ENCODE measurements around the gene ASCC1.
"Not testable (repeated sequence)": the region's sequence is repeated elsewhere in the genome, so short reads cannot be mapped to it uniquely, and the experiment has no call there.

The ASCC1 gene, protein sequence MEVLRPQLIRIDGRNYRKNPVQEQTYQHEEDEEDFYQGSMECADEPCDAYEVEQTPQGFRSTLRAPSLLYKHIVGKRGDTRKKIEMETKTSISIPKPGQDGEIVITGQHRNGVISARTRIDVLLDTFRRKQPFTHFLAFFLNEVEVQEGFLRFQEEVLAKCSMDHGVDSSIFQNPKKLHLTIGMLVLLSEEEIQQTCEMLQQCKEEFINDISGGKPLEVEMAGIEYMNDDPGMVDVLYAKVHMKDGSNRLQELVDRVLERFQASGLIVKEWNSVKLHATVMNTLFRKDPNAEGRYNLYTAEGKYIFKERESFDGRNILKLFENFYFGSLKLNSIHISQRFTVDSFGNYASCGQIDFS

DNA sequence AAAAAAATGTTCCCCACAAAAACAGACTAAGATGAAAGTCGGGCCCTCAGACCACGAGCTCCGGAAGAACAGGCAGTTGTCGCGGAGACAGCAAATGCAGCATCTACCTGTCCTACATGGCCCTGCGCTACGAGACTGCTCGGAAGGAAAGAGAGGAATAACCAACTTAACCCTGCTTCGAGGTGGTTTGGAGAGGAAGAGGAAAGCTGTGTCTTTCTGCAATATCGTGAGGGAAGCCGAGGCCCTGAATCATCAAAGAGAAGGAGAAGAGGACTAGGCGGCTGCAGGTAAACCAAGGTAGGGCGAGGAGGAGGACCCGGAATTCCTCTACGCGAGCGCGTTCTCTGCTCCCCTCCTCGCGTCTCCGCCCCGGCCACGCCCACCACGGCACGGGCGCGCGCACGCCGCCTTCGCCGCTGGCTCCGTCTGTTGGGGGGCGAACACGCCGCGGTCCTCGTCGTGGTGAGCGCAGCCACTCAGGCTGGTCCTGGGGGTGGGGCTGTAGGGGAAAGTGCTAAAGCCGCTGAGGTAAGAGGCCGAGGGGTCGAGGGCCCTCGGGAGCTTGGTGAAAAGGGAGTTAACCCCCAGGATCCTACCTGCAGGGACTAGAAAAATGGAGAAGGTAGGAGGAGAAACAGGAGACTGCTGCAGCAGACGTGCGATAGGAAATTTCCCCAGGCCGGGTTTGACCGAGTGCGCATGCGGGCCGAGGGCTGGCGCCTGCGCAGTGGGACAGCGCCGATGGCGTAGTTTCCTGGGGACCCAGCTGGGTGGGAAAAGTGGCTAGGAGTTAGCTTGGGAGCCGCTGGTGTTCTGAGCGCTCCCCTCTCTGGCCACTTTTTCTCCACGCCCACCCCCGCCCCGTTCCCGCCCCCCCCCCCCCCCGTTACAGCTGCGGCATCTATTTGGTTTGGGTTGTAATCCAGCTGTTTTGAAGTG is at the start of gene ASCC1, which contains the start of gene ANAPC16:
Gene ASCC1 (minus strand): TSS at position 666 of the 939 bp plus-strand sequence. CDS start 2,978 bp downstream, outside the sequence.
Gene ANAPC16 (plus strand): TSS at position 402 of the 939 bp plus-strand sequence. CDS start 7,903 bp downstream, outside the sequence.
- DNase-seq = peak; percentile 97

GRCh38 chr10:72265508-72265907 is 49.4 kb upstream of the ASCC1 start:
- DNase-seq = no peak

GRCh38 chr10:72264536-72264935 is 48.5 kb upstream of the ASCC1 start:
- DNase-seq = no peak

GRCh38 chr10:72263613-72264241 is 47.7 kb upstream of the ASCC1 start:
- DNase-seq = no peak

GRCh38 chr10:72261784-72262404 is 45.8 kb upstream of the ASCC1 start:
- no peak for DNase-seq

- no peak for DNase-seq
Measured at GRCh38 chr10:72260976-72261783, 45.1 kb upstream of the ASCC1 start.

DNA sequence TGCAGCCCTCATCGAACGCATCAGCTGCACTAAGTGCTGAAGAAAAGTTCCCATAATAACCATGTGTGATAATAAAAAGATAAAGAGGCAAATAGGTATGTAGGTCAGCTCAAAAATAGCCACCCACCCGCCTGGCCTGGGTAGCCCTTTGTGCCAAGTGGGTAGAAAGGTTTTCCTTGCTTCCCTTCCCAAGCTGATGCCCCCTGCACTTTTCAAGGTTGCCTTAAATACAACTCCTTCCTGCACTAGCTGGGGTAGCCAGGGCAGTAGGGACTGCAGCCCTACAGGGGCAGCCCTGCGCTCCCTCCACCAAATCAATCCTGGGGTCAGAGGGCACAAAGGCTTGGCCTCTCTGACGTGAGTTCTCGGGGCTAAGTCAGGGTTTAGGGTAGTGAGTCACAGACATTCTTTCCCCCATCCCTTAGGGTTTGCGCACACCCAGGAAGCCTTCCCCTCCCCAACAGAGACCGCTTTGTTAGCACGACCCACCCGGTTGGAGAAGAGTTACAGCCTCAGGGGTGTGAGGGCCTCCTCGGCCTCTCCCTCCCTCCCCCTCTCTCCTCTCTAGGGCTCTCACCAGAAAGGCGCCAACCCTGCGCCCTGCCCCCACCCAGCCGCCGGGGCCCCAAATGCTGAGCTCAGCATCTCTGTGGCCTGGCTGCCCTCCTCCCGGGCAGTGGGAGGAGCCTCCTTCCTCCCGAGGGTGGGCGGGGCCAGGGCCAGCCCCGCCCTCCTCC is 44.3 kb upstream of the ASCC1 start:
- DNase-seq = peak; percentile 92

- DNase-seq = no peak
Measured at GRCh38 chr10:72259491-72260238, 43.6 kb upstream of the ASCC1 start.

DNA sequence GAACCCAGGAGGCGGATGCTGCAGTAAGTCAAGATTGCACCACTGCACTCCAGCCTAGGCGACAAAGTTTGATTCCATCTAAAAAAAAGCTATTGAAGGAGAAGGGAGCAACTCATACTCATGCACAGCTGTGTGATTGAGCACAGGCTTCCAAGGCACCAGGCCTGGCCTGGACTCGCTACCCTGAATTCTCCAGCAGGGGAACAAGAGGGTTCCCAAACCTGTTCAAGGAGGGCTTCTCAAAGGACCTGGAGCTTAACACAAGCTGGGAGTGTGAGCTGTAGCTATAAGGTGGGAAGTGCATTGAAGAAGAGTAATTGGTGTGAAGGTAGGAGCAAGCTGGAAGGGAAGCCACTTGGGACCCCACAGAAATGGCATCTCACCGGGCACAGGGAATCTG is 42.5 kb upstream of the ASCC1 start:
- no peak for DNase-seq

DNA sequence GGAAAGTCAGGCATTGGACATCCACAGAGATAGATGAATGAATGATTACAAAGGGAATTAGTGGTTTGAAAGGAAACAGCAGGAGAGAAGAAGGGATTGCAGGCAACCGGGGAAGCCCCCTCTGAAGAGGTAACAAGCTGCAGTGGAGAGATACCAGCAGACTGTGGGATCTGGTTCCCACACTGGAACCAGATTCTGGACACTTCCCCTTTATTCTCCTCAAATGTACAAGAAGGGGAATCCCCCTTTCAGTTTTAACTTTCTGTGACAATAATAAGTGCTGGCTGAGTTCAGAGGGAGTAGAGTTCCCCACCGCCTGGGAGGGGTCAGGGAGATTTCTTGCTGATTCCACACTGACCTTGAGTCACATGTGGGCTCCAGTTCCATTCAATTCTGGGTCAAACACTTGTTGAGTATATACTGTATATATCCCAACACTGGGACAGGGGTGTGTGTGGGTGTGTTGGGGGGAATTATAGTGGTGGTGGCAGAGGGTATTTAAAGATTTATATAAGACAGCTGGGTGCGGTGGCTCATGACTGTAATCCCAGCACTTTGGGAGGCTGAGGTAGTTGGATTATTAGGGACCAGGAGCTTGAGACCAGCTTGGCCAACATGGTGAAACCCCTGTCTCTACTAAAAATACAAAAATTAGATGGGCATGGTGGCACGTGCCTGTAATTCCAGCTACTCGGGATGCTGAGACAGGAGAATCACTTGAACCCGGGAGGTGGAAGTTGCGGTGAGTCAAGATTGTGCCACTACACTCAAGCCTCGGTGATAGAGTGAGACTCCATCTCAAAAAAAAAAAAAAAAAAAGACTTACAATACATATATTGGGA is 41.2 kb upstream of the ASCC1 start:
- no peak for DNase-seq

- DNase-seq = no peak
Measured at GRCh38 chr10:72255977-72256729, 40.1 kb upstream of the ASCC1 start.

DNA sequence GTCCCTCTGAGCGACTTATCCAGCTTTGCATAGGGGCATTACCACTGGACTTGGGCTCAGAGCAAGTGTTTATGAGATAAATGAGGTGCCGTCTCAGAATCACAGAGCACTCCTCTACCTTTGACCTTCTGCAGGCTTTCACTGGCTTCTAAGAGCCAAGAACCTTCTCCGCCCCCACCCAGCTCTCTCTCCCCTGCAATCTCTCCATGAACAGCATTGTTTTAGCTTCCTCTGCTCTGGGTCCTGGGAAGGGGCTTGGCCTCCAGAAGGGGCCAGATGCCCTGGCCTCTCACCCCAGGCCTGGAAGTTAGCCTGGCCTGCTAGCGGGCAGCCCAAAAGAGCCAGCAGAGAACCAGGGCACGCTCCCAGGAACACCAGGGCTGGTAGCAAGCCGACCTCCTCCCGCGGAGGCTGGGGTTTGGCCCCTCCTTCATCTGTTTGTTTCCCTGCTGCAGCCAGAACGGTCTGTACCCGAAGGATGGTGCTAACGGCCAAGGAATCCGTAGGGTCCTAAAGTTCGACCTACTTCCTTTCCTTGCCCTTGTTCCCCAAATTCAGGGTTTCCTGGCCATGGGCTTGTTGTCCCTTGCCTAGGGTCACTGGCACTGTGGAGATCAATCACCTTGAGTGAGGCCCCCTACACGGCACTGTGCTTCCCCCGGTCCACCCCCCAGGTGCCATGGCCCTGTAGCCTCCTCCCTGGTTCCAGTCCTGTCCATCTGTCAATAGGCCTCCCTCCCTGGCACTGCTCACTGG is 38.9 kb upstream of the ASCC1 start:
- DNase-seq = peak; percentile 86

- DNase-seq = no peak
Measured at GRCh38 chr10:72253578-72253977, 37.5 kb upstream of the ASCC1 start.

DNA sequence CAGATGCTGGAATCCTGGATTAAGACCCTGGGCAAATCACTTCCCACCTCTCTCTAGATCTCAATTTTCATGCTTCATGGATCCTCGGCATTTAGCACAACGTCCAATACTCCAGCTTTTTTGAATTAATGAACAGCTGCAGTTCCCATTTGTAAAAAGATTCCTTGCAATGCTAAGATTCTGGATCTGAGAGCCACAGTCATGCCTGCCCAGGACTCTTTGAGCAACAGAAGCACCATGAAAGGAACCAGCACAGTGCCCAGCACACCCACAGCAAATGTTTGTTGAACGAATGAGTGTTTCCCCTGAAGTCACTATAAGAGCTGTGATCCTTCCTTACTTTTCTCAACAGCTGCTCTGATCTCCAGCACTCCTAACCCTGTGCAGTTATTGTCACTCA is 36.9 kb upstream of the ASCC1 start:
- DNase-seq = no peak

GRCh38 chr10:72251635-72252034 is 35.6 kb upstream of the ASCC1 start:
- DNase-seq = no peak

DNA sequence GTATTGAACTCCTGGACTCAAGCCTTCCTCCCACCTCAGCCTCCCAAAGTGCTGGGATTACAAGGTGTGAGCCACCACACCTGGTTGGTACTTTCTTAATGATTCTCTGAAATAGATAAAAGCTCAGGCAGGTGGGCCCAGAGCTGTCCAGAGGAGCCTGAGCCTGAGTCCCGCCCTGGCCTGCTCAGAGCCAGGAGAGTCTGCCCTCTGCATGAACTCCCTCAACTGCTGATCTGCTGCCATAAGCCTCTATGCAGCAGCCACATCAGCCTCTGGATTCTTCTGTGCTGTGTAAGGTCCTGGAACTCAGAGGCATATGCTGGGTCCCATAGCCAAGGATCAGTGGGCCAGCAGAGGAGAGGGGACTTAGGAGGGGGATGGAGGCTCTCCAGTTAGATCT is 34.6 kb upstream of the ASCC1 start:
- peak; percentile 84 for DNase-seq

DNA sequence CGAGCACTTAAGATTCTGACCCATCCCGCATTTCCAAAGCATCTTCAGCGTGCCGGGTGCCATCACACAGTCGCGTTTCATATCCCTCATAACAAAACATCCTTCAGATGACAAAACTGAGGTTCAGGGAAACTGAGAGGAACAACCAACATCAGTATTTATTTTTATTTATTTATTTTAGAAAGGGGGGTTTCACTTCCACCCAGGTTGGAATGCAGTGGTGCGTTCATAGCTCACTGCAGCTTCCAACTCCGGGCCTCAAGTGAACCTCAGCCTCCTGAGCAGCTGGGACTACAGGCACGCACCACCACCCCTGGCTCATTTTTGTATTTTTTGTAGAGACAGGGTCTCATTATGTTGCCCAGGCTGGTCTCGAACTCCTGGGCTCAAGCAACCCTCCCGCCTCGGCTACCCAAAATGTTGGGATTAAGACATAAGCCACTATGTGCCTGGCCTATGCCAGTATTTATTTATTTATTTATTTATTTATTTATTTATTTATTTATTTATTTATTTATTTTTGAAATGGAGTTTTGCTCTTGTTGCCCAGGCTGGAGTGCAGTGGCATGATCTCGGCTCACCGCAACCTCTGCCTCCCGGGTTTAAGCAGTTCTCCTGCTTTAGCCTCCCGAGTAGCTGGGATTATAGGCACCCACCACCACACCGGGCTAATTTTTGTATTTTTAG is 33.2 kb upstream of the ASCC1 start:
- not testable (repeated sequence) for DNase-seq
